ENCODE data around the gene PFDN4. TPM values are rescaled to one million over a fixed set of nuclear protein-coding genes. Genes with fewer than 3 reads are reported as not detected.

The PFDN4 gene
- total RNA-seq = 10 to 100 TPM; 72.7 to 89.8 TPM
- polyA plus RNA-seq (2013, experiment 1 of 2) = 99.5 TPM
- 128 TPM for polyA plus RNA-seq (2013, experiment 2 of 2)
- long read RNA-seq, experiment 1, transcript PFDN4-201 (4 exons, 1,462 nt) = major isoform, 28 of 60 reads
- long read RNA-seq, experiment 1, partial matches to known transcripts = 26 of 60 reads
- long read RNA-seq, experiment 1, other reads (novel, unspliced or antisense) = 5 of 60 reads
- long read RNA-seq, experiment 2, transcript PFDN4-201 (4 exons, 1,462 nt) = major isoform, 85 of 88 reads
- long read RNA-seq, experiment 2, partial matches to known transcripts = 2 of 88 reads
- long read RNA-seq, experiment 2, other reads (novel, unspliced or antisense) = 1 of 88 reads
- long read RNA-seq, experiment 3, transcript PFDN4-201 (4 exons, 1,462 nt) = major isoform, 42 of 48 reads
- long read RNA-seq, experiment 3, partial matches to known transcripts = 6 of 48 reads
- long read RNA-seq, experiment 3, other reads (novel, unspliced or antisense) = 0 of 48 reads
- long read RNA-seq, experiment 4, transcript PFDN4-201 (4 exons, 1,462 nt) = major isoform, 37 of 37 reads
- long read RNA-seq, experiment 4, partial matches to known transcripts = 0 of 37 reads
- long read RNA-seq, experiment 4, other reads (novel, unspliced or antisense) = 0 of 37 reads

DNA sequence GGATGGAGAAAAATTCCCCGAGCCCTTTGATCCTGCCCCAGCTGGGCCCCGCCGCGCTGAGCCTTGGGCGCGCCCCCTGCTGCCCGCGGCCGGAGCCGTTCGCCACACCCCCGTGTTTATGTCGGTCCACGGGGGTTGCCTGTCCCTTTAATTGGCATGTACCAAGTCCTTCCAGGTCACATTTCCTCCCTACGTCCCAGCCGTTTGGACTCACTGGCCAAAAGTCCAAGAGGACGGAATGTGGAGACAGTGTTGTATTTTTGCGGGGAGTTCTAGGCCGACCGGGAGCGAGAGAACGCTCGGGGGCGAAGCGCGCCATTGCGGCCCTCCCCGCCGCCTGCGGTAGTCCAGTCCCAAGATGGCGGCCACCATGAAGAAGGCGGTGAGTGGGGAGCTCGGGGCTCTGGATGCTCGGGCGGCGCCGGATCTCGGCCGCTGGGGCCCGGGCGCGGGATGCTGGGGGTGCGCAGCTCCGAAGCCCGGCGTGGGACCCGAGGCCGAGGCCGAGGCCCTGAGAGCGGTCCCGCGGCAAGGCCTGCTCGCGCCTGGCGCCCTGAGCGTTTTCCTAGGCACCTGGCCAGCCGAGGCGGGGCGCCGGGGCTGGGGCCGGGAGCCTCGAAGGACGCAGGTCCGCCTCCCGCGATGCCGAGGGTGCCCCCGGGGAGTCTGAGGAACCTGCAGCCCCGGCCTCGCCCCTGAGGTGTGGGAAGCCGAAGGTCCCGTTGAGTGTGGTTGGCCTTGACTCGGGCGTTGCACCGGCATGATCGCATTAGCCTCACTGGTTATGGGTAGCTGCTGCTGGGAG lies at the start of gene PFDN4:
PFDN4 (plus strand) TSS at position 345 of the 805 bp plus-strand sequence; CDS start at position 359, 14 bp downstream.
- WGBS, 2 experiments (ENCODE audit: insufficient coverage in 1 of 2, insufficient read length in 1 of 2) = 0 to 1% methylated on average over 16 to 76 of the region's 76 CpGs
- no peaks in the 10 kb centered on the region for H3K9me3 Mint-ChIP-seq
- Histone ChIP-seq H3K4me1 (ENCODE audit: control insufficient read depth, insufficient read depth, low read length) (peaks cover 10% of the 10 kb centered on the region), H3K4me3 (ENCODE audit: low read length) (peak within 1 kb of the TSS; percentile 95), H3K27me3 (ENCODE audit: control insufficient read depth, insufficient read depth, low read length, poor library complexity, severe bottlenecking) (no peaks in the 10 kb centered on the region), H3K27ac (ENCODE audit: low read depth, low read length) (peak within 1 kb of the TSS; percentile 100), H3K36me3 (ENCODE audit: control insufficient read depth, insufficient read depth, low read length) (peaks cover 17% of the 10 kb centered on the region), H3K9ac (ENCODE audit: extremely low read depth, low read length, poor library complexity, severe bottlenecking) (peak within 1 kb of the TSS; percentile 100), H3K9me3 (ENCODE audit: control insufficient read depth, low read length) (no peaks in the 10 kb centered on the region)
- peaks cover 16% of the 10 kb centered on the region for H3K4me1 Mint-ChIP-seq
- H3K4me3 Mint-ChIP-seq = peak within 1 kb of the TSS; percentile 78
- peaks cover 21% of the 10 kb centered on the region for H3K36me3 Mint-ChIP-seq (ENCODE audit: low read depth)
- peak; percentile 88 for TF ChIP-seq CTCF (conservative IDR thresholded peaks at IDR 0.05)
- DNase-seq = peak; percentile 95
- H3K27me3 Mint-ChIP-seq (ENCODE audit: insufficient read depth) = no peaks in the 10 kb centered on the region
- H3K27ac Mint-ChIP-seq = peak within 1 kb of the TSS; percentile 100

GRCh38 chr20:54158226-54158625 lies 49.7 kb upstream of the PFDN4 start:
- H3K9me3 Mint-ChIP-seq = no peaks in the 10 kb centered on the region
- no peak for TF ChIP-seq CTCF (conservative IDR thresholded peaks at IDR 0.05)

GRCh38 chr20:54158856-54159418 lies 49.0 kb upstream of the PFDN4 start:
- Mint-ChIP-seq H3K4me3 (no peak overlapping the region), H3K27ac (no peak overlapping the region), H3K9me3 (no peaks in the 10 kb centered on the region), H3K4me1 (no peaks in the 10 kb centered on the region), H3K27me3 (ENCODE audit: insufficient read depth) (no peaks in the 10 kb centered on the region), H3K36me3 (ENCODE audit: low read depth) (no peaks in the 10 kb centered on the region)
- 94 to 95% methylated on average over 5 to 8 of the region's 8 CpGs for WGBS, 2 experiments (ENCODE audit: insufficient coverage in 1 of 2, insufficient read length in 1 of 2)
- no peak overlapping the region for H3K4me3 ChIP-seq (ENCODE audit: low read length)
- H3K9me3 ChIP-seq (ENCODE audit: control insufficient read depth, low read length) = no peaks in the 10 kb centered on the region
- no peak overlapping the region for H3K27ac ChIP-seq (ENCODE audit: low read depth, low read length)
- DNase-seq = no peak
- no peak overlapping the region for H3K9ac ChIP-seq (ENCODE audit: extremely low read depth, low read length, poor library complexity, severe bottlenecking)
- no peaks in the 10 kb centered on the region for H3K4me1 ChIP-seq (ENCODE audit: control insufficient read depth, insufficient read depth, low read length)
- TF ChIP-seq CTCF (conservative IDR thresholded peaks at IDR 0.05) = no peak
- no peaks in the 10 kb centered on the region for H3K27me3 ChIP-seq (ENCODE audit: control insufficient read depth, insufficient read depth, low read length, poor library complexity, severe bottlenecking)
- H3K36me3 ChIP-seq (ENCODE audit: control insufficient read depth, insufficient read depth, low read length) = no peaks in the 10 kb centered on the region

More at GRCh38 chr20:54158226-54158625, 49.7 kb upstream of the PFDN4 start:
- Histone ChIP-seq H3K4me1 (ENCODE audit: control insufficient read depth, insufficient read depth, low read length) (no peaks in the 10 kb centered on the region), H3K4me3 (ENCODE audit: low read length) (no peak overlapping the region), H3K9me3 (ENCODE audit: control insufficient read depth, low read length) (no peaks in the 10 kb centered on the region), H3K27me3 (ENCODE audit: control insufficient read depth, insufficient read depth, low read length, poor library complexity, severe bottlenecking) (no peaks in the 10 kb centered on the region), H3K9ac (ENCODE audit: extremely low read depth, low read length, poor library complexity, severe bottlenecking) (no peak overlapping the region), H3K27ac (ENCODE audit: low read depth, low read length) (no peak overlapping the region), H3K36me3 (ENCODE audit: control insufficient read depth, insufficient read depth, low read length) (no peaks in the 10 kb centered on the region)
- H3K4me1 Mint-ChIP-seq = no peaks in the 10 kb centered on the region
- DNase-seq = no peak
- H3K4me3 Mint-ChIP-seq = no peak overlapping the region
- WGBS, 2 experiments (ENCODE audit: insufficient coverage in 1 of 2, insufficient read length in 1 of 2) = 88 to 89% methylated on average over 1 to 3 of the region's 3 CpGs
- no peaks in the 10 kb centered on the region for H3K36me3 Mint-ChIP-seq (ENCODE audit: low read depth)
- no peak overlapping the region for H3K27ac Mint-ChIP-seq
- no peaks in the 10 kb centered on the region for H3K27me3 Mint-ChIP-seq (ENCODE audit: insufficient read depth)
